HepG2 (cell line): ENCODE results near the gene DNAJC1. TPM values are rescaled to one million over a fixed set of nuclear protein-coding genes. Genes with fewer than 3 reads are reported as not detected.

ENCODE experiments used
- AHR ChIP-seq: IDR thresholded peaks from 2 replicates; pipeline ENCODE4 v1.6.1; 2018; ENCODE audit warnings: missing genetic modification reagents, missing compliant biosample characterization
- FIP1L1 ChIP-seq: fragments of 200-400 bp; formaldehyde crosslinking; IDR thresholded peaks from 2 replicates; pipeline ENCODE4 v1.6.1; 2018; ENCODE audit warnings: low read depth, mild to moderate bottlenecking, low read length, moderate library complexity, borderline replicate concordance; ENCODE audit not compliant: insufficient read depth
- JUND ChIP-seq: sonication (generic); formaldehyde crosslinking; IDR thresholded peaks from 2 replicates; pipeline ENCODE4 v1.8.0; 2022; ENCODE audit warnings: mild to moderate bottlenecking, missing genetic modification reagents
- MEF2D ChIP-seq: sonication (generic); formaldehyde crosslinking; IDR thresholded peaks from 2 replicates; pipeline ENCODE4 v1.5.1; 2020; ENCODE audit warnings: mild to moderate bottlenecking, missing genetic modification reagents
- PCBP1 ChIP-seq: fragments of 200-400 bp; formaldehyde crosslinking; IDR thresholded peaks from 2 replicates; pipeline ENCODE4 v1.6.1; 2017; ENCODE audit warnings: mild to moderate bottlenecking, low read depth, low read length, borderline replicate concordance
- TBX2 ChIP-seq: sonication (generic); formaldehyde crosslinking; IDR thresholded peaks from 2 replicates; pipeline ENCODE4 v1.5.0; 2020; ENCODE audit warnings: missing genetic modification reagents, mild to moderate bottlenecking, borderline replicate concordance
- ZNF484 ChIP-seq: sonication (generic); formaldehyde crosslinking; IDR thresholded peaks from 2 replicates; pipeline ENCODE4 v1.5.1; 2020; ENCODE audit warnings: mild to moderate bottlenecking, low read depth, missing genetic modification reagents, borderline replicate concordance
- ZNF605 ChIP-seq: sonication (generic); formaldehyde crosslinking; IDR thresholded peaks from 2 replicates; pipeline ENCODE4 v1.8.0; 2022; ENCODE audit warnings: mild to moderate bottlenecking, missing genetic modification reagents
- ZNF768 ChIP-seq: sonication (generic); formaldehyde crosslinking; IDR thresholded peaks from 2 replicates; pipeline ENCODE4 v1.4.0; 2020; ENCODE audit warnings: missing genetic modification reagents
- polyA plus RNA-seq, 8 experiments: library from polyadenylated mRNA; depleted of rRNA in 3 of 8; stranded (reverse) in 7 of 8; unstranded in 1 of 8; fragments of >200 nt; fragmentation: Illumina TruSeq in 4 of 8; extraction: Trizol in 4 of 8; gene quantifications; 2 replicates each; pipeline versions ENCODE4 v1.2.1 to v1.2.3, GENCODE V29; 2011 to 2016; ENCODE audit warnings: low read depth in 4 of 8, missing spikeins in 1 of 8, mixed read lengths in 1 of 8; ENCODE audit not compliant: insufficient read depth in 1 of 8
- total RNA-seq, 5 experiments: library from RNA; depleted of rRNA; stranded (reverse); fragments of >200 nt; fragmentation: Illumina TruSeq; extraction: Trizol; gene quantifications; 2 replicates each; pipeline ENCODE4 v1.2.3, GENCODE V29; 2016; ENCODE audit warnings: low read depth in 1 of 5
- TF ChIP-seq, protein P1 (sequence below): sonication (generic); formaldehyde crosslinking; conservative IDR thresholded peaks from 2 replicates; pipeline ENCODE4 v1.4.0; 2020; ENCODE audit warnings: missing genetic modification reagents
- TF ChIP-seq, protein P2 (sequence below): sonication (generic); formaldehyde crosslinking; IDR thresholded peaks from 2 replicates; pipeline ENCODE4 v1.5.0; 2020; ENCODE audit warnings: missing genetic modification reagents
- TF ChIP-seq, protein P3 (sequence below): IDR thresholded peaks from 2 replicates; pipeline ENCODE4 v1.6.1; 2016; ENCODE audit warnings: missing biosample characterization, missing genetic modification reagents, low read depth
- TF ChIP-seq, protein P4 (sequence below): sonication (generic); formaldehyde crosslinking; IDR thresholded peaks from 2 replicates; pipeline ENCODE4 v1.4.0; 2020; ENCODE audit warnings: missing genetic modification reagents, borderline replicate concordance
- TF ChIP-seq, protein P5 (sequence below): sonication (generic); formaldehyde crosslinking; IDR thresholded peaks from 2 replicates; pipeline ENCODE4 v1.4.0; 2020; ENCODE audit warnings: missing genetic modification reagents
- TF ChIP-seq, protein P6 (sequence below): sonication (generic); formaldehyde crosslinking; IDR thresholded peaks from 2 replicates; pipeline ENCODE4 v1.4.0; 2020; ENCODE audit warnings: missing genetic modification reagents, borderline replicate concordance

The DNAJC1 gene
- total and polyA plus RNA-seq, 2 of the 13 experiments (the other 11 are each of a cell fraction or from before 2014, with no cell fraction given) = 9.9 to 16.6 TPM

DNA sequence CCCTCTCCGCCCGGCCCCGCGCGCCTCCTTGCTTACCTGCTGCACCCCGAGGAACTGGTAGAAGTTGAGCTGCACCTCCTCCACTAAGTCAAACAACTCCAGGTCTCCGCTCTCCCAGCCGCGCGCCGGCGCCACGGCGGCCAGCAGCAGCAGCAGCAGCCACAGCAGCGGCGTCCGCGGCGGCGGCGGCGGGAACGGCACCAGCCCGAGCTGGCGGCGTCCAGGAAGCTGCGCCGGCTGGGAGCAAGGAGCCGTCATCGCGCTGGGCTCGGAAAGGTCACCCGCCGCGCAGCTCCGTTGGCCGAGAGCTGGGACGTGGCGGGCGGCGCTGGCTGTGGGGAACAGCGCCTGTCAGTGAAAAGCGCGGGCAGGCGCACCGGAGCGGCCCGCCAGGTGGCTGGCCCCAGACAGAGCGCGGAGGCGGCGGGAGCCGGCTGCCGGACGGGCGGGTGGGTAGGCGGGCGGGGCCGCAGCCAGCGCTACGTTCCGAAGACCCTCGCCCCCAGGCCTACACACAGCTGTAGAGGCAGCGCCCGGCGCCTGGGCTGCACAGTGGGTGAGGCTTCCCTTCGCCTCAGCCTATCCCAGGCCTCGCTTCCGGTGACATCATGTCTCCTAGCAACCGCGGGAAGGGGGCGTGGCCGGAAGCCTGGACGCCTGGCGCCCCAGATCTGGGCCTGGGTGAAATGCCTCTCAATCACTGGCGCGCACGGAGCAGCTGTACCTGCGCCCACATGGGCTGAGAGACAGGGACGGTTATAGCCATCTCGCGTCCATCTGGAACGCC is at the start of gene DNAJC1 (continued):
- TF ChIP-seq, protein P1, sequence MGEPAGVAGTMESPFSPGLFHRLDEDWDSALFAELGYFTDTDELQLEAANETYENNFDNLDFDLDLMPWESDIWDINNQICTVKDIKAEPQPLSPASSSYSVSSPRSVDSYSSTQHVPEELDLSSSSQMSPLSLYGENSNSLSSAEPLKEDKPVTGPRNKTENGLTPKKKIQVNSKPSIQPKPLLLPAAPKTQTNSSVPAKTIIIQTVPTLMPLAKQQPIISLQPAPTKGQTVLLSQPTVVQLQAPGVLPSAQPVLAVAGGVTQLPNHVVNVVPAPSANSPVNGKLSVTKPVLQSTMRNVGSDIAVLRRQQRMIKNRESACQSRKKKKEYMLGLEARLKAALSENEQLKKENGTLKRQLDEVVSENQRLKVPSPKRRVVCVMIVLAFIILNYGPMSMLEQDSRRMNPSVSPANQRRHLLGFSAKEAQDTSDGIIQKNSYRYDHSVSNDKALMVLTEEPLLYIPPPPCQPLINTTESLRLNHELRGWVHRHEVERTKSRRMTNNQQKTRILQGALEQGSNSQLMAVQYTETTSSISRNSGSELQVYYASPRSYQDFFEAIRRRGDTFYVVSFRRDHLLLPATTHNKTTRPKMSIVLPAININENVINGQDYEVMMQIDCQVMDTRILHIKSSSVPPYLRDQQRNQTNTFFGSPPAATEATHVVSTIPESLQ (CRISPR knock-in tag) = no peak
- TF ChIP-seq MEF2D (CRISPR knock-in tag) (no peak), ZNF768 (CRISPR knock-in tag) (peak; percentile 52; the same call in 1 of the 2 replicates), AHR (CRISPR knock-in tag) (no peak; the same call in 1 of the 2 replicates), PCBP1 (no peak), FIP1L1 (no peak), JUND (CRISPR knock-in tag) (no peak), ZNF484 (CRISPR knock-in tag) (no peak), ZNF605 (CRISPR knock-in tag) (no peak), TBX2 (CRISPR knock-in tag) (no peak)
- TF ChIP-seq, protein P2, sequence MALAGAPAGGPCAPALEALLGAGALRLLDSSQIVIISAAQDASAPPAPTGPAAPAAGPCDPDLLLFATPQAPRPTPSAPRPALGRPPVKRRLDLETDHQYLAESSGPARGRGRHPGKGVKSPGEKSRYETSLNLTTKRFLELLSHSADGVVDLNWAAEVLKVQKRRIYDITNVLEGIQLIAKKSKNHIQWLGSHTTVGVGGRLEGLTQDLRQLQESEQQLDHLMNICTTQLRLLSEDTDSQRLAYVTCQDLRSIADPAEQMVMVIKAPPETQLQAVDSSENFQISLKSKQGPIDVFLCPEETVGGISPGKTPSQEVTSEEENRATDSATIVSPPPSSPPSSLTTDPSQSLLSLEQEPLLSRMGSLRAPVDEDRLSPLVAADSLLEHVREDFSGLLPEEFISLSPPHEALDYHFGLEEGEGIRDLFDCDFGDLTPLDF (CRISPR knock-in tag) = peak; percentile 47; the same call in 1 of the 2 replicates
- TF ChIP-seq, protein P3, sequence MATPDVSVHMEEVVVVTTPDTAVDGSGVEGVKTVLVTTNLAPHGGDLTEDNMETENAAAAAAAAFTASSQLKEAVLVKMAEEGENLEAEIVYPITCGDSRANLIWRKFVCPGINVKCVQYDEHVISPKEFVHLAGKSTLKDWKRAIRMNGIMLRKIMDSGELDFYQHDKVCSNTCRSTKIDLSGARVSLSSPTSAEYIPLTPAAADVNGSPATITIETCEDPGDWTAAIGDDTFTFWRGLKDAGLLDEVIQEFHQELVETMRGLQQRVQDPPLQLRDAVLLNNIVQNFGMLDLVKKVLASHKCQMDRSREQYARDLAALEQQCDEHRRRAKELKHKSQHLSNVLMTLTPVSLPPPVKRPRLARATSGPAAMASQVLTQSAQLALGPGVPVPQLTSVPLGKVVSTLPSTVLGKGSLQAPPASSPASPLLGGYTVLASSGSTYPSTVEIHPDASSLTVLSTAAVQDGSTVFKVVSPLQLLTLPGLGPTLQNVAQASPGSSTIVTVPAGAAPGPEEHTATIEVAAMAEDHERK (CRISPR knock-in tag) = no peak
- TF ChIP-seq, protein P4, sequence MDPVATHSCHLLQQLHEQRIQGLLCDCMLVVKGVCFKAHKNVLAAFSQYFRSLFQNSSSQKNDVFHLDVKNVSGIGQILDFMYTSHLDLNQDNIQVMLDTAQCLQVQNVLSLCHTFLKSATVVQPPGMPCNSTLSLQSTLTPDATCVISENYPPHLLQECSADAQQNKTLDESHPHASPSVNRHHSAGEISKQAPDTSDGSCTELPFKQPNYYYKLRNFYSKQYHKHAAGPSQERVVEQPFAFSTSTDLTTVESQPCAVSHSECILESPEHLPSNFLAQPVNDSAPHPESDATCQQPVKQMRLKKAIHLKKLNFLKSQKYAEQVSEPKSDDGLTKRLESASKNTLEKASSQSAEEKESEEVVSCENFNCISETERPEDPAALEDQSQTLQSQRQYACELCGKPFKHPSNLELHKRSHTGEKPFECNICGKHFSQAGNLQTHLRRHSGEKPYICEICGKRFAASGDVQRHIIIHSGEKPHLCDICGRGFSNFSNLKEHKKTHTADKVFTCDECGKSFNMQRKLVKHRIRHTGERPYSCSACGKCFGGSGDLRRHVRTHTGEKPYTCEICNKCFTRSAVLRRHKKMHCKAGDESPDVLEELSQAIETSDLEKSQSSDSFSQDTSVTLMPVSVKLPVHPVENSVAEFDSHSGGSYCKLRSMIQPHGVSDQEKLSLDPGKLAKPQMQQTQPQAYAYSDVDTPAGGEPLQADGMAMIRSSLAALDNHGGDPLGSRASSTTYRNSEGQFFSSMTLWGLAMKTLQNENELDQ (CRISPR knock-in tag) = no peak
- TF ChIP-seq, protein P5, sequence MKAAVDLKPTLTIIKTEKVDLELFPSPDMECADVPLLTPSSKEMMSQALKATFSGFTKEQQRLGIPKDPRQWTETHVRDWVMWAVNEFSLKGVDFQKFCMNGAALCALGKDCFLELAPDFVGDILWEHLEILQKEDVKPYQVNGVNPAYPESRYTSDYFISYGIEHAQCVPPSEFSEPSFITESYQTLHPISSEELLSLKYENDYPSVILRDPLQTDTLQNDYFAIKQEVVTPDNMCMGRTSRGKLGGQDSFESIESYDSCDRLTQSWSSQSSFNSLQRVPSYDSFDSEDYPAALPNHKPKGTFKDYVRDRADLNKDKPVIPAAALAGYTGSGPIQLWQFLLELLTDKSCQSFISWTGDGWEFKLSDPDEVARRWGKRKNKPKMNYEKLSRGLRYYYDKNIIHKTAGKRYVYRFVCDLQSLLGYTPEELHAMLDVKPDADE (CRISPR knock-in tag) = no peak
- TF ChIP-seq, protein P6, sequence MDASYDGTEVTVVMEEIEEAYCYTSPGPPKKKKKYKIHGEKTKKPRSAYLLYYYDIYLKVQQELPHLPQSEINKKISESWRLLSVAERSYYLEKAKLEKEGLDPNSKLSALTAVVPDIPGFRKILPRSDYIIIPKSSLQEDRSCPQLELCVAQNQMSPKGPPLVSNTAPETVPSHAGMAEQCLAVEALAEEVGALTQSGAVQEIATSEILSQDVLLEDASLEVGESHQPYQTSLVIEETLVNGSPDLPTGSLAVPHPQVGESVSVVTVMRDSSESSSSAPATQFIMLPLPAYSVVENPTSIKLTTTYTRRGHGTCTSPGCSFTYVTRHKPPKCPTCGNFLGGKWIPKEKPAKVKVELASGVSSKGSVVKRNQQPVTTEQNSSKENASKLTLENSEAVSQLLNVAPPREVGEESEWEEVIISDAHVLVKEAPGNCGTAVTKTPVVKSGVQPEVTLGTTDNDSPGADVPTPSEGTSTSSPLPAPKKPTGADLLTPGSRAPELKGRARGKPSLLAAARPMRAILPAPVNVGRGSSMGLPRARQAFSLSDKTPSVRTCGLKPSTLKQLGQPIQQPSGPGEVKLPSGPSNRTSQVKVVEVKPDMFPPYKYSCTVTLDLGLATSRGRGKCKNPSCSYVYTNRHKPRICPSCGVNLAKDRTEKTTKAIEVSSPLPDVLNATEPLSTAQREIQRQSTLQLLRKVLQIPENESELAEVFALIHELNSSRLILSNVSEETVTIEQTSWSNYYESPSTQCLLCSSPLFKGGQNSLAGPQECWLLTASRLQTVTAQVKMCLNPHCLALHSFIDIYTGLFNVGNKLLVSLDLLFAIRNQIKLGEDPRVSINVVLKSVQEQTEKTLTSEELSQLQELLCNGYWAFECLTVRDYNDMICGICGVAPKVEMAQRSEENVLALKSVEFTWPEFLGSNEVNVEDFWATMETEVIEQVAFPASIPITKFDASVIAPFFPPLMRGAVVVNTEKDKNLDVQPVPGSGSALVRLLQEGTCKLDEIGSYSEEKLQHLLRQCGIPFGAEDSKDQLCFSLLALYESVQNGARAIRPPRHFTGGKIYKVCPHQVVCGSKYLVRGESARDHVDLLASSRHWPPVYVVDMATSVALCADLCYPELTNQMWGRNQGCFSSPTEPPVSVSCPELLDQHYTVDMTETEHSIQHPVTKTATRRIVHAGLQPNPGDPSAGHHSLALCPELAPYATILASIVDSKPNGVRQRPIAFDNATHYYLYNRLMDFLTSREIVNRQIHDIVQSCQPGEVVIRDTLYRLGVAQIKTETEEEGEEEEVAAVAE (CRISPR knock-in tag) = no peak
